GM19463 (cell line): Measurements from ENCODE around the gene KRT82.

Source experiments
- ATAC-seq: cut with Tn5 transposase; IDR thresholded peaks from one replicate; pipeline ENCODE4 v1.9.1; 2021; ENCODE audit warnings: mild to moderate bottlenecking, moderate library complexity; ENCODE audit not compliant: unreplicated experiment

The KRT82 gene

DNA sequence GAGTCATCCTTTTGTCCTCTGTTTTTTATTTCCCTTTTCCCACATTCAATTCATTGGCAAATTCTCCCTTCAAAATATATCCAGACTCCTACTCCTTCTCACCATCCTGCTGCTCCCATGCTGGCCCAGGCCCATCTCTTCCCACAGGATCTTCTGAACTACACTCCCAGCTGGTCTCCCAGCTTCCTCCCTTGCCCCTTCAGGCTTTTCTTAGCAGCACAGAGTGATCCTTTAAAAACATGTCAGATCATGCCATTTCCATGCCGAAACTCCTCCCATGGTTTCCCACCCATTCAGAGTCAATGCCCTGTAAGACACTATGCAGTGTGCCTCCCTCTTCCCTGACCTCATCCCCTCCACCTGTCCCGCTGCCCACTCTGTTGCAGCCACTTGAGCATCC lies 18.3 kb downstream of the KRT82 start:
- no peak for ATAC-seq

DNA sequence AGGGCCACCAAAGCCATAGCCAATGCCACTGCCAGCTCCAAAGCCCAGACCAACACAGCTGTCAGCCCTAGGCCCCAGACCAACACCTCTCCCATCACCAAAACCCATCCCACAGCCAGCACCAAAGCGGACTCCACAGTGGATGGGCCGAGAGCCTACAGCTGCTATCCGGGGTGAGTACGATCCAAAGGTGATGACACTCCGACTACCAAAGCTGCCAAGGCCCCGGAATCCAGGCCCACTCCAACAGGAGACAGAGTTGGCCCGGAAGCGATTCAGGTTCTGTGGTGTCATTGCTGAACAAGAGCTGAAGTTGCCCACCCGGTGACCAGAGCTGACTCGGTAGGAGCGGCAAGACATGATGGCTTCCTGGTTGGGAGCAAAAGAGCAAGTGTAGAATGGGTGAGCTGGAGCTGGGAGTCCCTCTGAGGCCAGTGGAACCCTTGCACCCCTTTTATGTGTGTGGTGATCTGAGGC lies 20.9 kb downstream of the KRT82 start, which contains the start of gene KRT84:
Gene KRT84 (minus strand): TSS at position 427 of the 477 bp plus-strand sequence. CDS start 67 bp downstream, at position 360.
- no peak for ATAC-seq

DNA sequence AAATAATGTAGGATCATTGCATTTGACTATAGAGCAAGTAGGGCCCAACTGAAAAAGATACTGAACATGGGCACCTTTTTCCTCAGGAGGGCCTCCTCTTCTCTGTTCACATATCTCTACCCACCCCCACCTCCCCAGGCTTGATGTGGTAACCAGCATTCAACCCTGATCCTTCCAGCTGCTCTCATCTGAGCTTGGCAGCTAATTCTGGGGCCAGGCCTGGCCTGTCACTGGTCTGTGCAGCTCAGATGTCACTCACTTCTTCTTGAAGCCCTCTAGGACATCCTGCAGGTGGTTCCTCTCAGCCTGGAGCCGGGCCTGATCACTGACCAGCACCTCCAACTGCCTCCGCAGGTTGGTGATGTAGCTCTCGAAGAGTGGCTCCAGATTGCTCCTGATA lies 22.8 kb downstream of the KRT82 start:
- ATAC-seq: no peak

DNA sequence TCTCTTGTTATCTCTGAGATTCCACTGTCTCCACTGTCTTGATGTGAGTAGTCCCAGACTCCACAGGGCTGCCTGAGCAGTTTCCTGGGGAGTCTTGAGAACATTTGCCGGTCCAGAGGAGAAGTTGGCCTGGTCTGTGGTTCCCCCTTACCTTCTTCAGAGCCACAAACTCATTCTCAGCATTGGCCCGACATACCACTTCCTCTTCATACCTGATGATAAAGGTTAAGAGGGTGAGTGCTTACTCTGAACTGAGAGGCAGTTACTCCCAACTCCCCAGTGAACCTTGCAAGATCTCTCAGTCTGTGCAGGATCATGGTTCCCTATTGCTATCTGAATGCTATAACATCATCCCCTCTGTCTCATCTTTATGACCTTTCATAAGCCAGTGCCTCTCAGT lies 23.3 kb downstream of the KRT82 start:
- no peak for ATAC-seq

DNA sequence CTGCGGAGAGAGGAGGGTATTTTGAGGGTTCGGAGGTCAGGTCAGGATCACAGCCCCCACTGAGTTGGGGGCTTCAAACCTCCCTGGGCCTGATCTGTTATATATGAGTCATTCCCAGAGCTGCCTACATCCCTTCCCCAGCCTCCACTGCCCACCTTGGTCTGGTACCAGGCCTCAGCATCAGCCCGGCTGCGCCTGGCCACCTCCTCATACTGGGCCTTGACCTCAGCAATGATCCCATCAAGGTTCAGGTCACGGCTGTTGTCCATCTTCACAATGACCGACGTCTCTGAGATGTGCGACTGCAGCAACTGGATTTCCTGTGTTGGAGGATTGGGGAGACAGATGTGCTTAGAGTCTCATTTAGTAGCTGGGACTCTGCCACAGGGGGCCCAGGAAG lies 24.9 kb downstream of the KRT82 start:
- no peak for ATAC-seq

DNA sequence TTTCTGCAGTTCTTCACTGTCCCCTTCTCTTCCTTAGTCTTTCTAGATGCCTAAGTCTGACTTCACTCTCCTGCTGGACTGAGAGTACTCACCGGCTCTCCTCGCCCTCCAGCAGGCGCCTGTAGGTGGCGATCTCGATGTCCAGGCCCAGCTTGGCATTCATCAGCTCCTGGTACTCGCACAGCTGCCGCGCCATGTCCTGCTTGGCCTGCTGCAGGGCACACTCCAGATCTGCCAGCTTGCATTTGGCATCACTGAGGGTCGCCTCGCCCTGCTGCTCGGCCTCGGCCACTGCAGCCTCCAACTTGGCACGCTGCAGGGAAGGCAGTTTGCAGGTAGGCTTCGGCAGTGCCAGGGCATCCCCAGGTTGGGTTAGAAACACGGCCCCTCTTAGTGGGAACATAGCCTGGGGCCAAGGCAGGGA lies 25.9 kb downstream of the KRT82 start:
- no peak for ATAC-seq

DNA sequence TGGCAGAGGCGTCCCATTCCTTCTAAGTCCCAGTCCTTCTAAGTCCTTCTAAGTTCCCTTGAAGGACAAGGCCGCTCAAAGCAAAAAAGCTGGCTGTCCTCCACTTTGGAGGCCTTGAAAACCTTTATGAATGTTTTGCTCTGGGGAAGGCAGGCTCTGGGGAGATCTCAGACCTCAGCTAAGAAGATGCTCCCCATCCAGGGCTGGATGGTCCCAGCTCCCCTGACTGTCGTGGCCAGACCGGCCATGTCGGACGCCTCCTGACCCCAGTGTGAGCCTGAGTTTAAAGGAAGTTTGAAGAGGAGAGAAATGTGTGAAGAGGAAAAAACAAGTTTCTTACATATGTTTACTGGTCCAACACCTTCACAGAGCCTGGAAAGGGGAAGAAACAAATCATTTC lies 26.6 kb downstream of the KRT82 start:
- ATAC-seq: no peak

DNA sequence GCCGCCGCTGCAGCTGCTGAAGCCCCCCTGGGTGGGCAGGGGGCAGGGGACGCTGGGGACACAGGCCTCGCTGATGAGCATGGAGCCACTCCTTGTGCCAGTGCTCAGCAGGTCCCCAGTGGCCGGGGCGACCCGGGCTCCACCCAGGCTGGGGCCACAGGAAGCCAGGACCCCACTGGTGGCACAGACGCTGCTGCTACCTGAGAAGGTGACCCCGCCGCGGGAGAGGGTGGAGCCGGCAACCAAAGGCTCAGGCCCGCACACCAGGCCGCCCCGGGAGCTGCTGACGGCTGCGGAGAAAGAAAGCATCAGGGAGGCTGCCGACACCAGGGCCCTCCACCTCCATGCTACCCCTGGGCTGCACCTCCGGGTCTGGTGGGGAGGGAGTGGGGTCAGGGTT lies 28.0 kb downstream of the KRT82 start:
- no peak for ATAC-seq

DNA sequence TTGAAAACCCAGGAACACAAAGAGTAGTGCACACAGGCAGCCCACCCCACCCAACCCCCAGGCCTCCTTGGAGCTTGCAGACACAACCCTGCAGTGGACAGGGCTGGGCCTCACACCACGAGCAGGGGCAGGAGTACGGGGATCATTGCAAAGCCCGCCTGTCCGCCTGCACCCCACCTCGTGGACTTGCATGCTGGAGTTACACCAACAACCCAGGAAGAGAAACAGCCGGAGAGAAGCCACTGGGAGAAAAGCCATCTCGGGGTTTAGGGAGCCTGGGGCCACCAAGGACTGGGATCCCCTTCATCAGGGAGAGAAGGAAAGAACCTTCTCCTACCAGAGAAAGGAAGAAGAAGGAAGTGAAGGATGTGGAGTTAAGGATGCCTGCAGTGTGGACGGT lies 28.9 kb downstream of the KRT82 start:
- no peak for ATAC-seq

DNA sequence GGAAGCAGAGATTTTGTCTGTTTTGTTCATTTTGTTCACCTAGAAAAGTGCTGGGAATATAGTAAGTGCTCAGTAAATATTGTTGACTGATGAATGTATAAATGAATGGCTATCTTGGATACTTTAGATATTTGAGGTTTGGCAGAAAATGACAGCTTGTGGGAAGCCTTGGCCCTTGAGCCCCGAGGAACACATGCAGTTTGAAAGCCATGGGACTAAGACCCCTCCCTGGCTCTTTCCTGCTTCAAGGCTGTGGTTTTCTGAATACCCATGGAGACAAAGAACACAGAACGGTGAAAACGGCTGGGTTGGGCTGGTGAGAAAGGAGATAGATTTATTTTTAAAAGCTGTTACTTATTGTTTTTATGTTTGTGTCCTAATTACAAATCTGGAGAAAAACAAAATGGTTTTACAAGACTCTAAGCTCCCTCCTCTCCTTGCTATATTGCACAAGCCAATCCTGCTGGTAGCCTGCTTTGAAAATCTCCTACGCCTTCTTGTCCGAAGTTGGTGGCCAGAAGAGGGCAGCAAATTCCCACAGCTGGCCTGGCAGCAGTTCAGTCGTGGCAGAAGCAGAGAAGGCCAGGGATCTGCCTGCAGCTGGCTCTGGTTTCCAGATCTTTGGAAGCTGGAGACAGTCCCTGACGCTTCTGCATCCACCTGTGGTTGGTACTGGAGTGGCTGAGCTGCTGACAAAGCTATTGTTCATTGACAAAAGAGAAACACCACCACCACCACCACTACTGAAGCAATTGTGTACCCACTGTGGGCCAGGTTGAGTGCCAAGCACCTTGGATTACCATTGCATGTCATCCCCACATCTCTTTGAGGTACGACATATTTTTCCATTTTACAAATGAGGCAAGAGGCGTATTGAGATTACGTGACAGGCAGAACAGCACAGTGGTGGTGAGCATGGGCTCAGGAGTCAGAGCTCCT lies 33.6 kb downstream of the KRT82 start:
- no peak for ATAC-seq

DNA sequence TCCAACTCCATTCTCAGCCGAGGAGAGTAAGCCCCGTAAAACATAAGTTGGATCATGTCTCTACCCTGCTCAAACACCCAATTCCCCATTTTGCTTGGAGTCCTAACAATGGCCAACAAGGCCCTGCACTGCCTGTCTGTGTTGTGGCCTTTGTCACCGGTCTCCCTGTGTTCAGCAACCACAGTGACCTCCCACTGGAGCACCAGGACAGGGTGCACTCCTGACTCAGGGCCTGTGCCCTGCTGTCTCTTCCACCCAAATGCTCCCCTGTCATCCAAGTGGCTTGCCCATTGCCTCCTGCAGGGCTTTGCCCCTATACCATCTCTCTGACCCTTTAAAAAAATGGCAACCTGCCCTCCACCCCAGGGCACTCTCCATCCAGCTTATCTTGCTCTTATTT lies 34.4 kb downstream of the KRT82 start:
- ATAC-seq: no peak

DNA sequence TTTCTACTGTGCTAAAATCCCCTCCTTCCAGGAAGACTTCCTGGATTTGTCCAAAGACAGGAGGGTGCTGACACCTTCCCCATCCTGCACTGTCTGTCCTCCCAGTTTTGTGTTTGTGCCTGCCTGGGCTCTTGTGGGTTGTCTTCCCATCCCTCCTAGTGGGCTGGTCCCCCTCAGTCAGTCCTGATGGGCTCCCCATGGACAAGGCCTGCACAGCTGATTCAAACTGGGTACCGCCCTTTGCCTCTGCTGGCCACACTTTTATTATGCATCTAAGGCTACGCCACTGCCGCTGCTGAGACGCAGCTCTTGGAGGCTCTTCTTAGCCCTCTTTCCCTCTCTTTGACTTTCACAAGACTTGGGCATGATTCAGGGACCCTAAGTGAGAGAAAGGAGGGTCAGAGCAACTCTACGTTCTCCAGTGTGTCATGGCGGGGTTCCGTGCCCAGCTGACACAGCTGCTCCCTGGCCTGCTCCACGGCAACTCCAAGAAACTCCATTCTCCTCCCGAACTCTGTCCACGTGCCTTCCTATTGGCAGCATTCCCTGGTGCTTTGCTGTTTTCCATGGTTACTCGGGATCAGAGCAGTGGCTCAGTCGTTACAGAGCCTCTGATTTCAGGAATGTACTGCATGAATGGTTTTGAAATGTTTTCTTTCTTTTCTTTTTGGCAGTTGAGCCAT lies 35.1 kb downstream of the KRT82 start:
- no peak for ATAC-seq

DNA sequence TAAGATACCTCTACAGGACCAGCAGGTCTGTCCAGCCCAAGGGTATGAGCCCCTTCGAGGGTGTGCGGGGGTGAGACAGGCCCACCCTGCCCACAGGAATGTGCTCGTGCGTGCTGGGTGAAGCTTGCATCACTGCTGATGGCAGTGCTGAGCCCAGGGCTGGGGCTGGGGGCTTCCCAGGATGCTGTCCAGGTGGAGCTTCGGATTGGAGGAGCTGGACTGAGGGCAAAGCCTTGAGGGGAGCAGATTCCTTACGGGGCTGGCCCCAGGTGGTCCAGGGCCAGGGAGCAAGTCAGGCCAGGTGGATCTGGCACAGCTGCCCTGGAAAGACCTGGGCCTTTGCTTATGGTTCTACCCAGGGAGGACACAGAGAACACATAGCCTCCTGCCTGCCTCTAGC lies 36.3 kb downstream of the KRT82 start:
- ATAC-seq: no peak

DNA sequence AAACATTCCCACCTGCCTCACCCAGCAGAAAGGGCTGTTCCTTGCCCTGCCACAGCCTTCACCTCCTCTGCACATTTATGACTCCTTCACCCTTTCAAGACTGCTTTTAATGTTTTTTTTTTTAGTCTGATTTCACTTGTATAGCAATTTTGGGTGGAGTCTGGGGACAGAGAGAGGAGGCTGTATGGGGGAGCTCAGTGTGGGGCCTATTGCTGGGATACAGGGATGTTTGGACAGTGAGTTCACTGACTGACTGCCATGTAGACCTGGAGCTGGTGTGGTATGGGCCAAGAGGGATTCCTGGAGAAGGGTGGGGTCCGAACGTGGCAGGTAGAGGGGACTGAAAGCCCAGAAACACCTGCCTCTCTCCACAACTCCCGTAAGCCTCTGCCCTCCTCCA lies 36.9 kb downstream of the KRT82 start:
- no peak for ATAC-seq

DNA sequence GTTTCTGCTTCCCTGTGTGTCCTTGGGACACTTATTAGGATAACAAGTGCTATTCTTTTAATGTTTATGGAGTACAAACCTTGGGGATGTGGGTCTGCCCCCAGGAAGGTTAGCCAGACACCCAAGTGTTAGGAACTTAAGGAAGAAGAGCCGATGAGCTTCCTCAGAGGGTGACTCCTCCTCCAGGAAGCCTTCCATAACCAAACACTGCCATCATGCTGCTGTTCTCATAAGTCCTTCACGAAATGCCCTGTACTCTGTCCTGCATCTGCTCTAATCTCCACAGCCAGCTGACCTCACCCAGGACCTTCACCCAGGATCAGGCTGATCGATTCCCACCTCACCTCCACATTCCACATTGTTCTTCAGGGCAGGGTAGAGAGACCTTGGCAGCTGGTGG lies 37.6 kb downstream of the KRT82 start:
- ATAC-seq: no peak

DNA sequence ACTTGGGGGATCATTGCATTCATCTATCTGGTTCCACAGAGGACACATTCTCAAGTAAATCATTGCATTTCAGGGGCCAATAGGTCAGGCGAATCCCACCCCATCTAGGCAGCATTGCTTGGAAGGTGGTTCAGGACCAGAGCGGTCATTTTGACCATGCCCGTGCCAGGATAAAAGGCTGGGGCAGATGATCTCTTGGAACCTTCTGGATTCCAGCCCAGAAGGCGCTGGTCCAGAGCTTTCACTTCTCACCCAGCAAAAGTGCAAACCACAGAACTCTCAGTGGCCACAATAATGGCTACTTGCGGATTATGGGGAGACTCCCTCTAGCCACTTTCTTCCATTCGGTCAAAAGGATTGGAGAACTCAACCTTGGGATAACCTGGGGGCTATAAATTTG lies 38.3 kb downstream of the KRT82 start:
- ATAC-seq: no peak

DNA sequence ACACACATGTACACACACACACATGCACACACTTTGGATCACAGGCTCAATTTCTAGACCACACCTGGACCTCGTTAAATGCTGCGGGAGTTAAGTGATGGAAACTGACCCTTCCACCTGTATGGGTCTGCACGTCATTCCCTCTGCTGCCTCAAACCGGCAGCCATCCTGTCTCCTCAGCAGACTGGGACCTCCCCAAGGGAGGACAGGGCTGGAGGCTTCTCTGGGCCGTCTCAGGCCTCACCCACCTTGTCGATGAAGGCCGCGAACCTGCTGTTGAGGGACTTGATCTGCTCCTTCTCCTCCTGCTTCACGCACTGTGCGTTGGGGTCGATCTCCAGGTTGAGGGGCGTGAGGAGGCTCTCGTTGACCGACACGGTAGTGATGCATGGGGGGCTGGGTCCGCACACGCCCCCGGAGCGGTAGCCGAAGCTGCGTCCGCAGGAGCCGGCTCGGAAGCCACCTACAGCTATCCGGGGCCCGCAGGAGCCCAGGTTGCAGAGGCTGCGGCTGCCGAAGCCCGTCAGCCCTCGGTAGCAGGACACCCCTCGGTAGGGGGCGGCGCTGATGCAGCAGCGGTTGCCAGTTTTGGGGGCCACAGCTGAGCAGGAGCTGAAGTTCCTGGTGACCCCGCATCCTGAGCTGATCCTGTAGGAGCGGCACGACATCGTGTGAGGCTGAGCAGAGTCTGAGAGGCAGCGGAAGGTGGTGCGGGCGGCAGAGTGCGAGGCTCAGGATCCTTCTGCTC lies 39.2 kb downstream of the KRT82 start, which contains the start of gene KRT85:
Gene KRT85 (minus strand): TSS at position 744 of the 748 bp plus-strand sequence. CDS start 76 bp downstream, at position 668.
- ATAC-seq: no peak

DNA sequence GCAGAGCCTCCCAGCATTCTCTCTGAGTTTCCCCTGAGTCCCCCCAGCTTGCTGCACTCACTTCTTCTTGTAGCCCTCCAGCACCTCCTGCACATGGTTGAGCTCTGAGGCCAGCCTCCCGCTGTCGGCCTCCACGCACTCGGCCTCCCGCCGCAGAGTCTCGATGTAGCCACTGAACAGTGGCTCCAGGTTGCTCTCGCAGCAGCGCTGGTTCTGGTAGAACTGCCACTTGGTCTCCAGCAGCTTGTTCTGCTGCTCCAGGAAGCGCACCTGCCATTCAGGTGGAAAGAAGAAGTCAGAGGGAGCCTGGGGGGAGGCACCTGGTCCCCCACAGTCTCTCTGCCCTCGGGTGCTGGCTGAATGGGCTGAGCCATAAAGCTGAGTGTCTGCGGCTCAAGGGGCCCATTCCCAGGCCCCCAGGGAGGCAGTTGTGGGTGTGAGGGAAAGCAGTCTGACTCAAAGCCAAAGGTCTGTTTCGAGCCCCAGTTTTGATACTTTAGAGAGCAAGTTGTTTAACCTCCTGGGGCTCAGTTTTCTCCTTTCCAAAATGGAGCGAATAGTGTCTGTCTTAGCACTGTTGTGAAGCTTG lies 41.1 kb downstream of the KRT82 start:
- ATAC-seq: no peak

DNA sequence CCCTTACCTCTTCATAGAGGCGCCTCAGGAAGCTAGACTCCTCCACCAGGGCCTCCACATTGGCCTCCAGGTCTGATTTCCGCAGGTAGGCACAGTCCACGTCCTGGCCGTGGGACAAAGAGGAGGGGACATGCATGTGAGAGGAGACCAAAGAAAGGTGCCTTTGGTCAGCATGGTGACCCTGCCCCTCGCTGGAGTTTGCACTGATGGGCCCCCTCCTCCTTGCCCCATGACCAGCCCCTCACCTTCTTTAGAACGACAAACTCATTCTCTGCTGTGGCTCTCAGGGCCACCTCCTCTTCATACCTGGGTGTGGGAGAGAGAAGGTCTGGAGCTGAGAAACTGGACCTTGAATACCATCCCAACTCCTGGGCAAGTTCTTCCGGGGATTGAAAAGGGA lies 42.1 kb downstream of the KRT82 start:
- ATAC-seq: no peak

DNA sequence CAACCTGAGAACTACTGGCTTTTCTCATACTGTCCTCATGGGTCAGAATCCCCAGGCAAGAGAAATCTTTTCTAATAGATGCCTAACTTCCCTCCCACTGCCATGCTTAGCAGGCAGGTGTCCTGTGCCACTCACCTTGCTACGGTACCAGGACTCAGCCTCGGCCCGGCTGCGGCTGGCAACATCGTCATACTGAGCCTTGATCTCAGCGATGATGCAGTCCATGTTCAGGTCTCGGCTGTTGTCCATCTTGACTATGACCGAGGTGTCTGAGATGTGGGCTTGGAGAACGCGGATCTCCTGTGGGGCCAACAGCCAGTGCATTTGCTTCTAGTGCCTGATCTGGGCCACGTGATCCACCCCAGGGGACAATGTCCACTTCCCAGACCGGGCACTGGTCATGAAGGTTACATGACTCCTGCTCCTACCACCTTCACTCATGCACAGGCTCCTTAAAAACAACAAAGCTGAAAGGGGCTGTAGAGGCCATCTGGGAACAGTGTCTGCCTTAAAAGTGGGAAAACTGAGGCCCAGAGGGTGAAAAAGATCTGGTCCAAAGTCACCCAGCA lies 42.9 kb downstream of the KRT82 start:
- no peak for ATAC-seq
